GM12801 (cell line): ENCODE measurements around the gene CDHR2.

Experiments
- TF ChIP-seq, protein P1 (sequence below): IDR thresholded peaks from one replicate; pipeline ENCODE4 v1.5.1; 2011; ENCODE audit warnings: control low read depth; ENCODE audit not compliant: insufficient read length; ENCODE audit errors: extremely low read depth

Gene CDHR2

GRCh38 chr5:176596689-176597416 lies 47.7 kb downstream of the CDHR2 start:
- TF ChIP-seq, protein P1, sequence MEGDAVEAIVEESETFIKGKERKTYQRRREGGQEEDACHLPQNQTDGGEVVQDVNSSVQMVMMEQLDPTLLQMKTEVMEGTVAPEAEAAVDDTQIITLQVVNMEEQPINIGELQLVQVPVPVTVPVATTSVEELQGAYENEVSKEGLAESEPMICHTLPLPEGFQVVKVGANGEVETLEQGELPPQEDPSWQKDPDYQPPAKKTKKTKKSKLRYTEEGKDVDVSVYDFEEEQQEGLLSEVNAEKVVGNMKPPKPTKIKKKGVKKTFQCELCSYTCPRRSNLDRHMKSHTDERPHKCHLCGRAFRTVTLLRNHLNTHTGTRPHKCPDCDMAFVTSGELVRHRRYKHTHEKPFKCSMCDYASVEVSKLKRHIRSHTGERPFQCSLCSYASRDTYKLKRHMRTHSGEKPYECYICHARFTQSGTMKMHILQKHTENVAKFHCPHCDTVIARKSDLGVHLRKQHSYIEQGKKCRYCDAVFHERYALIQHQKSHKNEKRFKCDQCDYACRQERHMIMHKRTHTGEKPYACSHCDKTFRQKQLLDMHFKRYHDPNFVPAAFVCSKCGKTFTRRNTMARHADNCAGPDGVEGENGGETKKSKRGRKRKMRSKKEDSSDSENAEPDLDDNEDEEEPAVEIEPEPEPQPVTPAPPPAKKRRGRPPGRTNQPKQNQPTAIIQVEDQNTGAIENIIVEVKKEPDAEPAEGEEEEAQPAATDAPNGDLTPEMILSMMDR = no peak

- TF ChIP-seq, protein P1 = no peak
Observed at GRCh38 chr5:176597417-176598389, 48.6 kb downstream of the CDHR2 start.

GRCh38 chr5:176601901-176602482 lies 52.9 kb downstream of the CDHR2 start:
- TF ChIP-seq, protein P1 = no peak

DNA sequence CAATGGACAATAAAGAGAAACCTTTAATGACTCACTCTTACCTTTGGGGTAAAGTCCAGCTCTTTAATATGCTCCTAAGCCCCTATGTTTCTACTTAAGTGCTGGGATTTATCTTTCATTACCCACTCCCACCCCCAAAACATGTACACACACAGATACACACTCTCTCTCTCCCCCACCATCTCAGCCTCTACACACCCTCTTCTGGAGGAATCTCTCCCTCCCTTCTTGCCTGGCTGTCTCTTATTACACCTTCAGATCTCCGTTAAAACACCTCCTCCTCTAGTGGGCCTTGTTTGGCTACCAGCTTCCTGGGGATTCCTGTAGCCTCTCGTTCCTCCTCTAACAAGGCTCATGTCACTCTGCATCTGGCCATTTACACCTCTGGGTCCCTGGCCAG lies 53.9 kb downstream of the CDHR2 start:
- TF ChIP-seq, protein P1 = no peak

- TF ChIP-seq, protein P1 = no peak
Observed at GRCh38 chr5:176606032-176606431, 56.9 kb downstream of the CDHR2 start.

DNA sequence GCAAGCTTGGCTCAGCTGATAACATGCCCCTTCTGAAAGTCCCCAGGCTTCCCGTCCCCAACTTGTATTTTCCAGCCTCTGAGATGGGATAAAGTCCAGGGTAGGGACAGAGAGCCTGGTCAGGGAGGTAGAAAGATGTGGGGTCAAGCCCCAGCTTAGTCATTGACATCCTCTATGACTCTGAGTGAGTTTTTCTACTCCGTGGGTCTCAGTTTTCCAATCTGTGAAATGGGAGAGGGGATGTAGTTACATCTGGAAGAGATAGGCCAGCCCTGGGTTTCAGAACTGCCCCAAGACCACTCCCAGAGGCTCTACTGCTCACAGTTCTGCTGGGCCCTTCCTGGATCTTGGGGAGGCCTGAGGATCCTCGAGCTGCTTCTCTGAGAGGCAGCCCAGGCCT lies 57.7 kb downstream of the CDHR2 start:
- TF ChIP-seq, protein P1 = no peak

- TF ChIP-seq, protein P1 = no peak
Observed at GRCh38 chr5:176608142-176608705, 59.1 kb downstream of the CDHR2 start.
